Right lobe of liver (tissue), 4 donors: ENCODE data around the gene ZNF774.

Source experiments
- POLR2A ChIP-seq: fragments of 450-650 bp; IDR thresholded peaks from one replicate; pipeline ENCODE4 v1.6.1; 2017; ENCODE audit warnings: antibody characterized with exemption, mild to moderate bottlenecking
- TF ChIP-seq, protein P1 (sequence below), 4 donors: fragments of 200-600 bp in 3 of 4; fragments of 450-650 bp in 1 of 4; IDR thresholded peaks; one replicate each; pipeline versions ENCODE4 v1.5.1 to v1.8.0; 2016 to 2022; ENCODE audit warnings: antibody characterized with exemption in 4 of 4, mild to moderate bottlenecking in 2 of 4
- donor health status: DM: no; HTN: no; CAD: no.
- donor health status: DM: no; HTN: no; CAD: no.
- donor health status: DM: no; HTN: yes; CAD: no.

DNA sequence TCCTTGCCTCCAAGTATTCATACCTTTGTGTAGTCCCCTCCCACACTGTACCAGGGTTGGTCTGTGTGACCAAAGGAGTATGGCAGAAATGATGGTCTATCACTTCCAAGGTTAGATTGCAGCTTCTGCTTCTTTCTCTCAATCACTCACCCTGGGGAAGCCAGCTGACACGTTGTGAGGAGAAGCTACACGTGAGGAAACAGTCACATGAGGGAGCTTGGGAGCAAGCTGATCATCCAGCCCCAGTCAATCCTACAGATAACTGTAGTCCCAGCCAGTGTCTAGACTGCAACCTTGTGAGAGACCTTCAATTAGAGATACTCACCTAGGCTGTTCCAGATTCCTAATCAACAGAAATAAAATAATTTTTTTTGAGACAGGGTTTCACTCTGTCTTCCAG, 6.2 kb upstream of the ZNF774 start:
- TF ChIP-seq, protein P1, sequence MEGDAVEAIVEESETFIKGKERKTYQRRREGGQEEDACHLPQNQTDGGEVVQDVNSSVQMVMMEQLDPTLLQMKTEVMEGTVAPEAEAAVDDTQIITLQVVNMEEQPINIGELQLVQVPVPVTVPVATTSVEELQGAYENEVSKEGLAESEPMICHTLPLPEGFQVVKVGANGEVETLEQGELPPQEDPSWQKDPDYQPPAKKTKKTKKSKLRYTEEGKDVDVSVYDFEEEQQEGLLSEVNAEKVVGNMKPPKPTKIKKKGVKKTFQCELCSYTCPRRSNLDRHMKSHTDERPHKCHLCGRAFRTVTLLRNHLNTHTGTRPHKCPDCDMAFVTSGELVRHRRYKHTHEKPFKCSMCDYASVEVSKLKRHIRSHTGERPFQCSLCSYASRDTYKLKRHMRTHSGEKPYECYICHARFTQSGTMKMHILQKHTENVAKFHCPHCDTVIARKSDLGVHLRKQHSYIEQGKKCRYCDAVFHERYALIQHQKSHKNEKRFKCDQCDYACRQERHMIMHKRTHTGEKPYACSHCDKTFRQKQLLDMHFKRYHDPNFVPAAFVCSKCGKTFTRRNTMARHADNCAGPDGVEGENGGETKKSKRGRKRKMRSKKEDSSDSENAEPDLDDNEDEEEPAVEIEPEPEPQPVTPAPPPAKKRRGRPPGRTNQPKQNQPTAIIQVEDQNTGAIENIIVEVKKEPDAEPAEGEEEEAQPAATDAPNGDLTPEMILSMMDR (IDR thresholded peaks at IDR 0.05) = no peak
- no peak for TF ChIP-seq POLR2A
